Left colon (tissue), 2 donors: ENCODE data around the gene EIF5A. TPM values are rescaled to one million over a fixed set of nuclear protein-coding genes. Genes with fewer than 3 reads are reported as not detected.
"Not testable (repeated sequence)": the region's sequence is repeated elsewhere in the genome, so short reads cannot be mapped to it uniquely, and the experiment has no call there.

Experiments used
- ATAC-seq: fragments of 200-7000 bp; cut with Tn5 transposase; one replicate; pipeline ENCODE4 v1.9.1; 2020; ENCODE audit warnings: mild to moderate bottlenecking, moderate library complexity
- DNase-seq, 2 donors: peaks; one replicate each; pipeline ENCODE4 v3.0.0-alpha.2; 2020
- intact Hi-C, 2 donors: fragments of 100-400 bp; cut with DNase I in 1 of 2; cut with micrococcal nuclease in 1 of 2; formaldehyde crosslinking; loops; one replicate each; pipeline versions ENCODE4 v1.11.2 to v1.14.0; 2022; cut with DNase I, micrococcal nuclease
- total RNA-seq, 2 donors: library from RNA; stranded (reverse); fragmentation: NEBNext Ultra II Directional; extraction: Animal tissue kit (Norgen Biotek cat#: 25700); gene quantifications; one replicate each; pipeline ENCODE4 v1.2.1, GENCODE V29; 2021
- donor health status: DM: no; HTN: no; CAD: no.
- donor health status: DM: yes; HTN: yes; CAD: no.

Gene EIF5A
- total RNA-seq, 2 donors from 2014 or later = 330 to 413 TPM

DNA sequence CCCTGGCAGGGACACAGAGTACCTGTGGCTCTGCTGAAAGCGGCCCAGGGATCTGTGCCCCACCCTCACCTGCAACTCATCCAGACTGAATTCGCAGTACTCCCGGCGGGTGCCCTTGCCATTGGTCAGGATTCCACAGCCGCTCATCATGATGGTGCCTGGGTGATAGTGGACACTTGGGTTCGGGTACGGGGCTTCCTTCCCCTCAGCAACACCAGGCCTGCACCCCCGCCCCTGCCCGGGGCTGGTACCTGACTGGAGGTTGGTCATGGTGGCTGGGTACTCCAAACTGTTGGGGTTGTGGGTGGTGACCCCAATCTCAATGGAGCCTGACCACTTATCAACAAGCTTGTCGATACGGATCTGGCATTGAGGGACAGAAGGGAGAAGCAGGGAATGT, 18.8 kb downstream of the EIF5A start:
- DNase-seq (no peak), ATAC-seq (no peak)
- intact Hi-C loops = no loop called here

DNA sequence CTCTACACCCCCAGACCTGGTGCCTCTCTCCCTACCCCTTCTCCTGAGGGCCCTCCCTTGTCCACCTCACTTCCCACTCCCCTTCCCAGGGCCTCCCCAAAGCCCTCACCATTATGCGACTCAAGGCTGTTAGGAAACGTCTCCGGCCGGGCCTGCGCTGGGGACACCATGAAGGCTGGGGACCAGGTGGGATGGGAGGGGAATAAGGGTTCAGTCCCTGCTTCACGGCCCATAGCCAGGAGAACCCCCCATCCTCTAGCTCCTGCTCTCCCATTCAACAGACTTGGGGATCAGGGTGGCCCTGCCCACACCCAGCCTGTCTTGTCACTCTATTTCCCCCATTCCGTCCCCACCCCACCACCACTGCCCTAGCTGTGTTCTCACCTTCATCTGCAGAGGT, 19.6 kb downstream of the EIF5A start:
- no peak for DNase-seq
- intact Hi-C loops = no loop called here
- ATAC-seq = no peak

DNA sequence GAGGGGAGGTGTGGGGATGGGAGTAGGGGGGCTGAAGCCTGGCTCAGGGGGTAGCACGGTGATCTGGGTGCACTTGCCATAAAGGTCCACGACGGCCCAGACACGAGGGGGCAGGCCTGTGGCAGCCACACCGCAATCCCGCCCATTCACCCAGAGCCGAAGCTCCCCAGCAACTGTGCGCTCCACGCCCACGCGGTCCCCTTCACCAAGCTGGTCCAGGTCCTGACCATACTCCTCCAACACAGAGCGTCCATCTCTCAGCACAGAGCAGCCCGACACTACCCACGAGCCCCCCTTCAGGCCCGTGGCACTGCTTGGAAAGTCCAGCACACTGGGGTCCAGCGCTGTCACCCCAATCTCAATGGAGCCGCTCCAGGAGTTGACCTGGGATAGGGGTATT, 20.1 kb downstream of the EIF5A start:
- intact Hi-C loops = no loop called here
- ATAC-seq = no peak

DNA sequence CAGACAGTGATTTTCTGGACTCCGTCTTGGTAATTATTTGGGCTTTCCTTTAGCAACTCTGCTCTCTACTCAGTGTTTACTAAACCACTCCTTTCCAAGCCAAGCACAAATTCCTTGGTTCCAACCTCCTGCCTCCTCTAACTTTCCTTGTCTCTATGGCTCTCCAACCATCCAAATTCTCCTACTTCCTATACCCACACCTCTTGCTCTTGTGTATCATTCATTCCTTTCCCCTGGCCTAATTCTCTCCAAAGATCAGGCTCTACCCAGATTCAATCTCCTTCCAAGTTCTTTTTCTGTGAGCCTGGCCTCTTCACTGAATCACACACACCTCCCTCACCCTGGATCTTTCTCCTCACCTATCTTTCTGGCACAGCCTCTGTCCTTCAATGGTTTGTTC, 20.6 kb downstream of the EIF5A start:
- no peak for ATAC-seq
- intact Hi-C loops = no loop called here
- no peak for DNase-seq

More for the DNA sequence above, 20.1 kb downstream of the EIF5A start:
- DNase-seq = no peak

DNA sequence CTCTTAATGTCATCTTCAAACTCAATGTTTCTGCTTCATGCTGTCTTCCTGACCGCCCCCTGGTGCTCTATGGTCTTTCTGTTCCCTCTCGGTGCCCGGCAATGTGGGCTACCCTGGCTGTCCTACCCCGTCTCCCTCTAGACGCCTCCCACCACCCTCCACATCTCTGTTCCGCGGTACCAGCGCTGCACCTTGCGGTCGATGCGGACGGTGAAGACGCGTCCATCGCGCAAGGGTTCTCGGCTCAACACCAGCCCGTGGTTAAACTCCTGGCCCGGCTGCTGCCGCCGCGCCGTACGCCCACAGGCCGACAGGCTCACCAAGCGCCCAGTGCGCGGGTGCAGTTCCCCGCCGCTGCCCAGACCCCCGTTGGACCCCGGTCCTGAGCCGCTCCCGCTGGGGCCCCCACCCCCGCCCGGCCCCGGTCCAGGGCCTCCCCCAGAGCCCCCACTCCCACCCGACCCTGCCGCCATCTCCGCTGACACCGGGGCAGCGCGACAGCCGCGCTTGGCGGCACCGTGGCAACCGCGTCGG, 21.5 kb downstream of the EIF5A start, which contains the start of gene NEURL4:
Gene NEURL4, minus strand, starts transcription at position 496 of the 534 bp plus-strand sequence. Its CDS starts 23 bp downstream, at position 473.
- intact Hi-C loops = no loop called here
- no peak for DNase-seq
- ATAC-seq = peak; percentile 37

DNA sequence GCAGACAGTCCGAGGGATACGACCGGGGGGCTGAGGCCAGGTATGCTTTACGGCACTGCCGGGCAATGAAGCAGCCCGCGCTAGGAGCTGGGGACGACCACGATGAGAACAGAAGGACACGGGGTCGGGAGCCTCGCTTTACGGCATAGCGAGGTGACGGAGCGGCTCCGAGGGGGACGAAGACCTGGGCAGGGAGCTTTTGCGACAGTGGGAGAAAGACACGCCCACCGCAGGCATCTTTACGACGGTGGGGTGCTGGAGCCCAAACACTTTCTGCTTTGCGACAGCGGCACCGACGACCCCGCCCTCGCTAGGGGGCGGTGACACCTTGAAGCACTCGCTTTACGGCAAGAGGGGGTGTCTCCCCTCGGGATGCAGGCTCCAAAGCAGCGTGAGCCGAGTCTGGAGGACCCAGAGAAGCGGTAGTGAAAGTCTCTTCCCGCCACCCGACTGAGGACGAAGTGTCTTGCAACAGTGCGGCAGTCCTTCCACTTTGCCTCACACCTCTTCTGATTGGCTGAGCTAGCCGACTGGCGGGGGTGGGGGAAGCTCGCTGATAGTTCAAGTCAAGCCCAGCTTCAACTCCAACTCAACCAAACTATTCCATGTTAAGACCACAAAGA, 22.1 kb downstream of the EIF5A start:
- ATAC-seq (peak; percentile 85), DNase-seq (peak; percentile 98 to 100)
- intact Hi-C loops = no loop called here

DNA sequence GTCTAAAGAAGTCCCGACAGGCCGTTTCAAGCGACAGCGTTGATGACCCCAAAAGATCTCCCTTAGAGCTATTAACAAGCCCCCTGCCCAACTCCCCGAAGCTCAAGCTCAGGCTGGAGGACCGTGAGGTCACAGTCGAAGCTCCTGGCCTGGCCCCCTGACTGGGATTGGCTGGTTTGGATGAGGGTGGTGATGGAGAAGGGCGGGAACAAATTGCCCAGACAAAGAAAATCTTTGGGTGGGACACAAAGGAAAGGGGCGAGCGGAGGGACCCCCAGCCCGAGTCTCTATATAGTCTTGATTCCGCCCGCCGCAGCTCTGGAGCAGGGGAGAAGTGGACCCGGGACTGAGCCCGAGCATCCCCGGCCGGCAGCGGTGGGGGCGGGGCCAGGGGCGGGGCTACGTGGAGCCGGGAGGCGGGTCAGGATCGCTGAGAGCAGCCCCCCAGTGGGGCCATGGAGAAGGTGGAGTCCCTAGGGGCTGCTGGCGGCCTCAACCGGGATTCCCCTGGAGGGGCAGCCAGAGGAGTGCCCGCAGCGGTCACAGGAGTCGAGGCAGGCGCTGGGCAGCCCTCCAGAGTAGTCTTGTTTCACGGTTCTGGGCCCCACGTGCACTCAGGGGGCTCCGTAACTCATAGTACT, 22.7 kb downstream of the EIF5A start:
- intact Hi-C loops = no loop called here
- ATAC-seq (peak; percentile 63), DNase-seq (peak; percentile 79 to 86)

DNA sequence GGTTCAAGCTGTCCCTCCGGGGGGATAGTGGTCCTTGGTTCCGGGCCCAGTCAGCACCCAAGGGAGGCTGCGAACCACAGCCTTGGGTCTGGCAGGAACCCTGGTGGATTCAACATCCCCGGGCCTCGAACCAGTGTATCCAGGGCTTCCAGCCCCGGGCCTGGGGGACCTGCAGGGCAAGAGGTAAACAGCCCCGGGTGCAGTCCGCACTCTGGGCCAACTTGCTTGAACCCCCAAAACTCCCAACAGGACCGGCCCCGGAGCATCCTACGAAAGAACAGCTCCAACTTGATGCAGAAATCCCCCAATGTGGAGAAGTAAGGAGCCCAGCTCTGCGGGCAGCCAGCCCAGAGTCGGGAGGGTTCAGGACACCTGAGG, 23.2 kb downstream of the EIF5A start:
- intact Hi-C loops = no loop called here
- ATAC-seq = no peak
- no peak for DNase-seq

DNA sequence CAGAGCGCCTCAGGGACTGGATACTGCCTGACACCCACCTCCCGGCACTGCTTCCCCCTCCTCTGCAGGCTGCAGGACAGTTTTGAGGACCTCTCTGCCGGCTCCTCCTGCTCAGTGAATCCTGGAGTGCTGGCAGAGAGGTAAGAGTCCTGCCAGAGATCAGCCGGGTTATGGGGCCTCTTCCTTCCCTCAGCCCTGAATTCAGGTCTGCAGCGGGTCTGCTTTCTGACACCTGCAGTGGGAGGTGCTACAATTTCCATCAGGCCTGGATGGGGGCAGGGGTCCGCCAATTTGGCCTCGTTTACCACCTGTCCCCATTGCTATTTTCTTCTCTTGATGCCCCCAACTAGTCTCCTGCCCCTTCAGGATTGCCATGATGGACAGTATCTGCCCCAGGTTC, 24.7 kb downstream of the EIF5A start:
- intact Hi-C loops = no loop called here
- ATAC-seq = no peak
- DNase-seq = no peak

DNA sequence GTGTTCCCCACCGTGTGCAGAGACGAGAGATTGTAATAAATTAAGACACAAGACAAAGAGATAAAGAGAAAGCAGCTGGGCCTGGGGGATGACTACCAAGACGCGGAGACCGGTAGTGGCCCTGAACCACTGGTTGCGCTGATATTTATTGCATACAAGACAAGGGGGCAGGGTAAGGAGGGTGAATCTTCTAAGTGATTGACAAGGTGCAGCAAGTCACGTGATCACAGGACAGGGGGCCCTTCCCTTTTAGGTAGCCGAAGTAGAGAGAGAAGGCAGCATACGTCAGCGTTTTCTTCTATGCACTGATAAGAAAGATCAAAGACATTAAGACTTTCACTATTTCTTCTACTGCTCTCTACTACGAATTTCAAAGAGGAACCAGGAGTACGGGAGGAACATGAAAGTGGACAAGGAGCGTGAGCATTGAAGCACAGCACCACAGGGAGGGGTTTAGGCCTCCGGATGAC, 25.2 kb downstream of the EIF5A start:
- DNase-seq, ATAC-seq, intact Hi-C loops: not testable (repeated sequence)

DNA sequence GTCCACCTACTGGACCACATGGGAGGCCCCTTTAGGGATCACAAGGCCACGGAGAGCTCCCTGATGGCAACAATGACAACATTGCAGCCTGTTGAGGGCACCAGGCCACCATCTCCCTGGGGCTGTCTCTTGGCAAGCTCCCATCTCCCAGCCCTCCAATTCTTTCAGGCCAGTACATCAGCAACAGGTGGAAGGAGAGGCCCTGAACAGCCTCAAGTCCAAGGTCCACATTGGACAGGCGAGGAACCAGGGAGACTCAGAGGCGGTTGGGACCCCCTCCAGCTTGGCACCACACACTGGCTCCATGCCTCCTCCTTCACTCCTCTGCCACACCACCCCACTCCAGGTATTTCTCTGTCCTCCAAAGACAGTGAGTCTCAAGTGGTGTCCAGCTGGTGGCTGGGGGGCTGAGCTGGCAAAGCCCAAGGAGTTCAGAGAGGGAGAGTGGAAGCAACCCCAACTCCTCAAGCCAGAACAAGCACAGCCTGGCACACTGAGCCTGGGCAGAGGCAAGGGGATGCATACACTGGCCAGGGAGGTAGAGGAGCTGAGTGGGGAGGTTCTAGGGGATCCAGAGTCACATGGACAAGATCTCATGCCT, 27.6 kb downstream of the EIF5A start:
- no peak for ATAC-seq
- DNase-seq = no peak
- intact Hi-C loops = no loop called here

DNA sequence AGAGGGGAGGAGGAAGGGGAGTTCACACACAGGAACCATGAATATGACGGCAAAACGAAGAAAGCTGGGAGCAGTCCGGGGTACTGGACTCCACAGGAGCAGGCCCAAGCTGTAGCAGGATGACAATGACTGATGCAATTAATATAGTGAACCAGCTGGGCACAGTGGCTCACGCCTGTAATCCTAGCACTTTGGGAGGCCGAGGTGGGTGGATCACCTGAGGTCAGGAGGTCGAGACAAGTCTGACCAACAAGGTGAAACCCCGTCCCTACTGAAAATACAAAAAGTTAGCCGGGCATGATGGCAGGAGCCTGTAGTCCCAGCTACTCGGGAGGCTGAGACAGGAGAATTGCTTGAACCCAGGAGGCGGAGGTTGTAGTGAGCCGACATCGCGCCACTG, 28.3 kb downstream of the EIF5A start:
- DNase-seq, intact Hi-C loops, ATAC-seq: not testable (repeated sequence)

DNA sequence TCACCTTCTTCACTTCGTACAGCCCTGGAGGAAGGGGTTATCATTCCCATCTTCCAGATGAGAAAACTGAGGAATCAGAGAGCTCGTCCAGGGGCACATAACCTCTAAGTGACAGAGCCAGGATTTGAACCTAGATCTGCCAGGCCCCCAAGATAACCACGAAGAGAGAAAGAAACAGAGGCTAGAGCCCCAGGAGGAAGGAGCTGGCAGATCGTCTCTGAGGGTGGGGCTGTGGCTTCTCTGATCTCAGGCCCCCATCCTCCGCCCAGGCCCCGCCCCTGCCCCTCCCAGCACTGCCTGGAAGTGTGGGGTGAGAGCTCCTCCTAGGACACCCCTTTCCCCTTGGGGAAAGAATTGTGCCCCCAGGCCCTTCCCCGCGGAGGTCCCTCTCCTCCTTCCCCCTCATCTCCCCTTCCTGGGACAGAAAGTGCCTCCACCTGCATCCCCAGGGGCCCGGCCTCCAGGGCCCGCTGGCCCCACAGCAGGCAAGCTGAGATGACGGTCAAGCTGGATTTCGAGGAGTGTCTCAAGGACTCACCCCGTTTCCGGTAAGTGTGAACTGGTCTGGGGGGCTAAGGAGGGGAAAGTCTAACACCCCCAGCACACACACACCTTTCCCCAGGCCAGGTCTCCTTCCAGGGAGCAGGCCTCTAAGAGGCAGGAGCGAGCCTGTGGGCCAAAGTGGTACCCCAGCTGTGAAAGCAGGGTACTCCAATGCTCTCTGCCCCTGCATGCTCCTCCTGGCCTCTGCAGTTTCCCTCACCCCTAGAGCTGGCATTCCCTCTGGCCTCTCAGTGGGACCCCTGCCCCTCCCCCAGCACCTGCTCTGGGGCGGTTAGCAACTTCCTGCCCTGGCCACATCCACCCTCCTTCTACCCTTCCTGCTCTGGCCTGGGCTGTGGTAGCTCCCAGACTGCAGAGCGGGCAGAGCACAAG, 29.1 kb downstream of the EIF5A start, which contains the start of gene ACAP1:
Gene ACAP1, plus strand, starts transcription at position 290 of the 936 bp plus-strand sequence. Its CDS starts 206 bp downstream, at position 496.
- ATAC-seq (peak; percentile 69), DNase-seq (peak; percentile 70 to 79)
- intact Hi-C loops = no loop called here

DNA sequence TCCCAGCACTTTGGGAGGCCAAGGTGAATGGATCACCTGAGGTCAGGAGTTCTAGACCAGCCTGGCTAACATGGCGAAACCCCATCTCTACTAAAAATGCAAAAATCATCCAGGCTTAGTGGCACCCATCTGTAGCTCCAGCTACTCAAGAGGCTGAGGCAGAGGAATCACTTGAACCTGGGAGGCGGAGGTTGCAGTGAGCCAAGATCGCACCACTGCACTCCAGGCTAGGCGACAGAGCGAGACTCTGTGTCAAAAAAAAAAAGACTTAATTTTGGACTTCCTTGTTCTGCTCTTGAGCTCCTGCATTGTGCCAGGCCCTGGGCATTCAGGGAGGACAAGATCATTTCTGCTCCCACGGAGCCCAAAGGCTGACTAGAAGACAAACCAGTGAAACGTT, 30.2 kb downstream of the EIF5A start:
- intact Hi-C loops, ATAC-seq: not testable (repeated sequence)

DNA sequence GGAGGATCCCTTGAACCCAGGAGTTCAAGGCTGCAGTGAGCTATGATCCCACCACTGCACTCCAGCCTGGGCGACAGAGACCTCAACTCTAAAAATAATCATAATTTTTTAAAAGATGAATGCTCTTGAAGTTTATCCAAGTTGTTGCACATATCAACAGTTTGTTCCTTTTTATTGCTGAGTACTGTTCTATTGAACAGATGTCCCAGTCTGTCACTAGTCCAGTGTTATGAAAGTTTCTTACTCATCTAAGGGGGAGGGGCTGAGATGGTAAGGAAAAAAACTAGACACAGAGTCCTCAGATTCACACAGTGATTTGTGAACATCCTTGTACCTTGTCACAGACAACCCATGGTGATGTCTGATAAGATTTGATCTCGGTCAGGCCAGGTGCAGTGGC, 32.8 kb downstream of the EIF5A start:
- intact Hi-C loops = no loop called here
- ATAC-seq (no peak), DNase-seq (no peak)

More for the DNA sequence above, 30.2 kb downstream of the EIF5A start:
- not testable (repeated sequence) for DNase-seq

DNA sequence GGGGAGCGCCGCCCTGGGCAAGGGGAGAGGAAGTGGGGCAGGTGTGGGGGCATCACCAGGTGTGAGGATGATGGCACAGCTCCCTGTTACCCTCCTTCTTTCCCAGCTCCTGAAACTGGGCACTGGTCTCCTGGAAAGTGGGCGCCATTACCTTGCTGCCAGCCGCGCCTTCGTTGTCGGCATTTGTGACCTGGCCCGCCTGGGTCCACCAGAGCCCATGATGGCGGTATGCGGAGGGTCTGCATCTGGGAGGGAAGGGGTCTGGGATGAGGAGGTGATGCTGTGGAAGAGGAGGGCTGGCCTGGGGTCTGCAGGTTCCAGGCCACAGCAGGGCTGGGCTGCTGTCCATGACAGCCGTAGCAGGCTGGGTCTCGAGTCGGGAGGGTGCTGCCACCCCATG, 34.4 kb downstream of the EIF5A start:
- ATAC-seq = no peak

DNA sequence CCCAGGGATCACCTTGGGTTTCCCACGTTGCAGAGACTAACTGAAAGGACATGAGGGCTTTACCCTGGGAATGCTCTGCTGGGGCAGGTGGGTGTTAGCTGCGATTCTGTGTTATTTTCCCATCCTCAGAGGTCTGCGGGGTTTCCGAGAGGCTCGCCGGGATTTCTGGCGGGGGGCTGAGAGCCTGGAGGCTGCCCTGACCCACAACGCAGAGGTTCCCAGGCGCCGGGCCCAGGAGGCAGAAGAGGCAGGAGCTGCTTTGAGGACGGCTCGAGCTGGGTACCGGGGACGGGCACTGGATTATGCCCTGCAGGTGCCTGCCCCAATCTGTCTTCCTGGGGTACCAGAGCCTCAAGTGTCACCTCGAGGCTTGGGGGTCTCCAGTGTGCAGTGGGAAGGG, 35.8 kb downstream of the EIF5A start:
- intact Hi-C loops = no loop called here
- no peak for ATAC-seq
- DNase-seq = no peak

More for the DNA sequence above, 34.4 kb downstream of the EIF5A start:
- intact Hi-C loops = no loop called here
- no peak for DNase-seq

DNA sequence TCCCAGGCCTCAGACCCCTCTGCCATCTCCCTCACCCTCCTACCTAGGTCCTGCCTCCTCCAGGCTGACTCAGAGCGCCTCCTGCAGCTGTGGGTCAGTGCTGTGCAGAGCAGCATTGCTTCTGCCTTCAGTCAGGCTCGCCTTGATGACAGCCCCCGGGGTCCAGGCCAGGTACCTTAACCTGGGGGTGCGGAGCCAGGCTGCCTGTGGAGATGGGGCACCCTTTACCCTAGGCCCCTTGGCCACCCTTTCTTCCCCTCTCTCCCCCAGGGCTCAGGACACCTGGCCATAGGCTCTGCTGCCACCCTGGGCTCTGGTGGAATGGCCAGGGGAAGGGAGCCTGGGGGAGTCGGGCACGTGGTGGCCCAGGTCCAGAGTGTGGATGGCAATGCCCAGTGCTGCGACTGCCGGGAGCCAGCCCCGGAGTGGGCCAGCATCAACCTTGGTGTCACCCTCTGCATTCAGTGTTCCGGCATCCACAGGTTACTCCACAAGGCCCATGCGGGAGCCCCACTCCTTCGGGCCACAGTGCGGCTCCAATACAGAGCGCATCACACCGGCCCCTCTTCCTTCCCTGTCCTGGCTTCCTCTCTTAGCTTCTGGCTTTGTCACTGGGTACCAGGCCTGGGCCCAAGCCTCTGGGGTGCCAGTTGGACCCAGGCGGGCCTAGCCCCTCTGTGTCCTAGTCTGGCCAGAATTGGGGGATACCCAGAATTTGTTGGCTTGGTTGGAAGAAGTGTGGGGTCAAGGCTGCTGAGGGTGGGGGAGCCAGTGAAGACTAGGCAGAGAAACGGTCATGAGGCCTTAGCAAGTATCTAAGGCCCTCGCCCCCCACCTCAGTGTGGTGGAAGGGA, 39.6 kb downstream of the EIF5A start:
- intact Hi-C loops = no loop called here
- ATAC-seq = no peak
- DNase-seq = no peak
